Activated gamma-delta T cell treated with anti-CD3 and anti-CD28 coated beads, Interleukin-2, amount 50 U/mL, for 16 hours (primary cell): ENCODE results near the gene GRIFIN.
"Not testable (repeated sequence)": the region's sequence is repeated elsewhere in the genome, so short reads cannot be mapped to it uniquely, and the experiment has no call there.

Source experiments
- DNase-seq: peaks from one replicate; pipeline ENCODE4 v3.0.0-alpha.2; 2020; ENCODE audit warnings: low read depth

The GRIFIN gene

DNA sequence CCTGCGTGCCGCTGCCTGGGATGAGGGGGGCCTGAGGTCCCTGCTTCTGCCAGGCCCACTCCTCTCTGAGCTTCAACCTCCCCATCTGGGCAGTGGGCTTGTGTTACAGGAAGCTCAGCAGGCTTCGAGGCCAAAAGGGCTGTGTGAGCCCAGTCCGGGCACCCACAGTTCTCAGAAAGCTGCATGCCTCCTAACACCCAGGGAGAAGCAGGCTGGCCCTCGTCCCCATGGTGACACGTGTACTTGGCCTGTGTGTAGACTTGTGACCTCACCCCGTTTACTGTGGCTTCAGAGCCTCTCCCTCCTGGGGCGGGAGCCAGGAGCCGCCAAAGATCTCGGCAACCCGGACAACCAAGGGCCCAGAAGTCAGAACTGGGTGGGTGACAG, 2.2 kb upstream of the GRIFIN start:
- DNase-seq: no peak

DNA sequence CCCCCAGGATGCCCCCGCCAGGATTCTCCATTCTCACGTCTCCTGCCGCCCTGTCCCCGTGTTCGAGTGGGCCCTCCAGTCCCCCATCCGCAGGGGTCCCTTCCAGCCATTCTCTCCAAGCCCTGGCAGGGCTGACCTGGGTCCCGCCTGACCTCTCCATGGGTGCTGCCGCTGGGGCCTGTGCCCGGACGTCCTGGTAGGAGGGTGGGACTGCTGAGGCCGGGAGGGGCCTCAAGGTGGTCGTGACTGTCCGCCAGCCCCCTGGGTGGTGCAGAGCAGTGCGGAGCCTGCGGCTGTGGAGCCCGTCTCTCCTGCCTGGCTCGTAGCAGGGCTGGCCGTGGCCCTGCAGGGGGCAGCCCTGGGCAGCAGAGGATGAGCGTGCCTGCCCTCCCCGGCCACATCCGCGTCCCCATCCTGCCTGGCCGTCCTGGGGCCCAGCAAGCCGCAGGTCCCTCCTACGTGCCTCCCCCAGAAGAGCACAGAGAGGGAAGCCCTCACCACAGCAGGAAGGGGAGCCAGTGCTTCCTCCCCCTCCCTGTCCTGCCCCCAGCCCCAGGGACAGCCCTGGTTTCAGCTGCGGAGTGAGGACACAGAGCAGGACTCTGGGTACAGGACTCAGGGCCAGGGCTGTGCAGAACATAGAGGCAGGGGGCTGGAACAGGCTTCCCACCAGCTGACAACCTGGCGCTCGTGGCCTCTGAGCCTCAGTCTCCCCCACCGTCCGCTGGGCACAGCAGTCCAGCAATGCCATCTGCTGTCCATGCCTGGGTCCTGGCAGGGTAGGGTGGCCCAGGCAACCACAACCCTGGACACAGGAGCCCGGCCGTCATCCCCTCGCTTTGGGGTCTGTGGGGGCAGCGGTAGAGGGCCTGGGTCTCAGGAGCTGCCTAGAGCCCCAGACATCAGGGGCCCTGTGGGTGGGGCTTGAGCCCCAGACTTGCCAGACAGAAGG, 1.5 kb upstream of the GRIFIN start:
- DNase-seq: peak; percentile 51

GRCh38 chr7:2476776-2477446, 713 bp upstream of the GRIFIN start:
- no peak for DNase-seq

DNA sequence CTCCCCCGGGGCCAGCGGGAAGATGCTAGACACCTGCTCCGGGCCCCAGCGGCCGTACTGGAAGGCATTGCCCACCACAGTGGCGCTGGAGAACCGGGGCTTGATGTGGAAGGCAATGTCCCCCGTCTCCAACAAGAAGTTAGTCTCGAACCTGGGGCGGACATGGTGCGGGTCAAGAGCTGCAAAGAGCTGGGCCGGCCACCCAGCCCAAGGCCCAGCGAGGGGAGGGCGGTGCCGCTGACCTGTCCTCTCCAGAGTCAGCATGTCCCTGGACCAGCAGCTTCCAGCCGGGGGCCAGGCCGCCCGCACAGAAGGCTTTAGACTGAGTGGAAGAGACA, 551 bp downstream of the GRIFIN start:
- no peak for DNase-seq

- no peak for DNase-seq
Measured at GRCh38 chr7:2474813-2475677, 1.2 kb downstream of the GRIFIN start.

DNA sequence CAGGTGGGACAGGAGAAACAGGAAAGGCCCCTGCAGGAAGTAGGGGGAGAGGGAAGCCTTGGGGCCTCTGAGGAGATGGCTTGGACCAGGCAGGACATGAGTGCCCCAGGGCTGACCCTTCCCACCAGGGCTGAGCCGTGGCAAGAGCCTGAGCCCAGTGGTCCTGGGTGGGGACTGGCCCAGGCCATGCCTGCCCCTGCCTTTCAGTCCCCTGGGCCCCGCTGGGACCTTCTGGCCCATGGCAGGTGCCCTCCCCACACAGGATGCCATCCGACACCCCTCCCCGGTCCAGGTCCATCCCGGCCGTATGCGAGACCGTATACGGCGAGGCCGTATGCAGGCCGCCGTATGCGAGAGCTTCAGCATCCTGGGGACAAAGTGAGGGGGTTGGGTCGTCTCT, 2.0 kb downstream of the GRIFIN start:
- no peak for DNase-seq

- DNase-seq: no peak
Measured at GRCh38 chr7:2473496-2474180, 2.6 kb downstream of the GRIFIN start.

DNA sequence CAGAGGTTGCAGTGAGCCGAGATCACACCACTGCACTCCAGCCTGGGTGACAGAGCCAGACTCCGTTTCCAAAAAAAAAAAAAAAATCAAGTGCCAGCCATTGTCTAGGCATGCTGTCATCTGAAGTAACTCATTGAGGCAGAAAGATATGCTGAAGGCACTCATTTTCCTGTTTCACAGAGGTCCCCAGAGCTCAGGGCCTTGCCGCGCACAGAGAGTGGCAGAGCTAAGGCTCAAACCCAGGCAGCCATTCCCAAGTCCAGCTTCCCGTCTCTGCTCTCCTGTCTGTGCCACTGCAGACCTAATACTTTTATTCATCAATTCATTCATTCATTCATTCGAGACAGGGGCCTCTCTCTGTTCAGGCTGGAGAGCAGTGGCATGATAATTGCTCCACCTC, 3.5 kb downstream of the GRIFIN start:
- no peak for DNase-seq

DNA sequence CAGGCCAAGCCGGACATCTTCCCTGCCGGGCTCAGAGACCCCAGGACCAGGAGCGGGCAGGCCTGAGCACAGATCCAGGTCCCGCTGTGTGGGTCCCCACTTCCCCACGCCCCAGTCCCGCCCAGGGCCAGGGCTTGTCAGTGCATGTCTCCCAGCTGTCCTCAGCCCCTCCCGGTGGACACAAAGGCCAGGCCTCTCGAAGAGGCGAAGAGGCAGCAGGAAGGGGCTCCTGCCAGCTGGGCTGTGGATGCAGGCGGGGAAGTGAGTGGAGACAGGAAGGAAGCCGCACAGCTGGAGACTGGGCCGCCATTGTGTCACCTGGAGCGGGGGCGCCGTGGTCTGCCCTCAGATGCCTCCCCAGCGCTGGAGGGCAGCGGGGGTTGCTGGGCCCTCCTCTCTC, 4.8 kb downstream of the GRIFIN start:
- DNase-seq: no peak

DNA sequence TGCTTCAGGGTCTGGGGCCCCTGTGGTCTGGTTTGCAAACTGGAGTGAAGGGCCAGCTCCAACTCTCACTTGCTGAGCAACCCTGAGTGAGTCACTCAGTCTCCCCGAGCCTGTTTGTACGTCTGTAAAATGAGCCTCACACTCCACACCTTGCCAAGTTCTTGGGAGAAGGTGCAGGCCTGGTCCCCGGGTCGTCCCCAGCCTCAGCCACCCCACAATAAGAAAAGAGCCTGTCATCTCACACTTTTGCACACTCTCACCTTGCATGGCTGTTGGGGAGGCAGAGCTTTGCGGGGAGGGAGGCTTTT, 5.2 kb downstream of the GRIFIN start:
- DNase-seq: no peak

DNA sequence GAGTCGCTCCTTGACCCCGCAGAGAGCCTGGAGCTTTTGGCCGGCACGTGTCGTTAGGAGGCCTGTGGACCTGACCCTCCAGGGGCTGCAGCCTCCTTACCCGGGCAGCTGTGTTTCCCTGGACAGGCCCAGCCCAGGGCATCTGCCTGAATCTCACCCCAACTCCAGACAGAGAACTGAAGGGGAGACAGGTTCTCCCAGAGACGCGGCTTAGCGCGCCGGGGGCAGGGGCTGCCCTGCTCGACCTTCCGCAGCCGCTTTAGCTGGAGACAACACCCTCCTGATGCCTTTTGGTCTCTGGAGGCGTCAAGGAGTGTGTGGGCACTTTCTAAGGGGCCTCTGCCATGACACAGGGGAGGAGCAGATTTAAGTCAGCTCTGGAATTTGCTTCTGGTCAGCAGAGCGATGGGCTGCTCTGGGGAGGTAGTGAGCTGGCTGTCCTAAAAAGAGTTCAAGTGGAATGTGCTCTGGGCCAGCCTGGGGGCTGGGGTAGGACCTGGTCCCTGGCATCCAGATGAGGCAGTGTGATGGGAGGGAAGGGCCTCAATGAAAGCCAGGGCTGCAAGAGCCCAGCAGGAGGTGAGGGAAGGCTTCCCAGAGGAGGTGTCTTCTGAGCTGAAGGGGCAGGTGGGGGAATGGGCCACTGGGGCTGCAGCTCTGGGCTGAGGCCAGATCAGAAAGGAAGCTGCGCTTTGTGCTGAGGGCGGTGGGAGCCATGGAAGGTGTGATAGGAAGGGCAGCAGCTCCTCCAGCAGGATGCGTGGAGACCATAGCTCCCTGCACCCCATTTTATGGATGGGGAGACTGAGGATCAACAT, 5.8 kb downstream of the GRIFIN start:
- DNase-seq: no peak

GRCh38 chr7:2469460-2470203, 6.6 kb downstream of the GRIFIN start:
- DNase-seq: not testable (repeated sequence)

- DNase-seq: no peak
Measured at GRCh38 chr7:2468227-2468626, 8.0 kb downstream of the GRIFIN start.

DNA sequence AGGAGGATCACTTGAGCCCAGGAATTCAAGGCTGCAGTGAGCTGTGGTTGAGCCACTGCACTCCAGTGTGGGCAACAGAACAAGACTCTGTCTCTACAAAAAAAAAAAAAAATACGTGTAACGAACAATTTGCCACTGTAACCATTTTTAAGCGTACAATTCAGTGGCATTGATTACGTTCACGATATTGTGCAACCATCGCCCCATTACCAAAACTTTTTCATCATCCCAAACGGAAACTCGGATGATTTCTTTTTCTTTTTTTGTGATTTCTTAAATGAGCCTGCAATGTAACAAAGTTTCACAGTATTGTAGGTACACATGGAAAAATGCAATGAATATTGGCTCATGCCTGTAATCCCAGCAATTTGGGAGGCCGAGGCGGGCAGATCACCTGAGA, 9.5 kb downstream of the GRIFIN start:
- no peak for DNase-seq

DNA sequence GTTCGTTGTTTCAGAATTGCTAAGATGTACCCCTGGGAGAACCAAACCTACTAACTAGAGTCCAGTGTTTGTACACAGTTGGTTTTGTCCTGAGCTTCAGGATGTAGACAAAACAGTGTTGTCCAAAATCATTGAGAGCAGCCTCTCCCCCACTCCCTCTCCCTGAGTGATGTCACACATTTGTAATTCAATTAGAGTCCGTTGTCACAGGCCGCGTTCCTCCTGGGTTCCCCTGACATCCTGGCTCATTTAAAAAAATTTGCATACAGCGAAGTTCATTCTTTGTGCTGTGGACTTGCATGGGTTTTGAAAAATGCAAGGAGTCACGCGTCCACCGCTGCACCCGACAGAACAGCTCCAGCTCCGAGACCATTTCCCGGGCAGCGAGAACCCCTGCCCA, 10.3 kb downstream of the GRIFIN start:
- DNase-seq: no peak

DNA sequence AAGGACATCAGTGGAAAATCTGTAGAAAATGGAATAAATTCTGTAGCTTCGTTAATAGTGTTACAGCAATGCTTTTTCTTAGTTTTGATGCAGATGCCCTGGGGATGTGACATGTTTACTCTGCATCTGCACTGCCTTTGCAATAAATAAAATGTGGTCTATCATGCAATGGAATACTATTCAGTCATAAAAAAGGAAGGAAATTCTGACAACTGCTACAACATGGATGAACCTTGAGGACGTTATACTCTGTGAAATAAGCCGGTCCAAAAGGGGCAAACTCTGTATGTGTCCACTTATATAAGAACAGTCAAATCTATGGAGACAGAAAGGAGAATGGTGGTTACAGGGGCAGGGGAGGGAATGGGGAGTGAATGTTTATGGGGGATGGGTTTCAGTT, 13.5 kb downstream of the GRIFIN start:
- DNase-seq: no peak

- DNase-seq: no peak
Measured at GRCh38 chr7:2461268-2462026, 14.8 kb downstream of the GRIFIN start.

DNA sequence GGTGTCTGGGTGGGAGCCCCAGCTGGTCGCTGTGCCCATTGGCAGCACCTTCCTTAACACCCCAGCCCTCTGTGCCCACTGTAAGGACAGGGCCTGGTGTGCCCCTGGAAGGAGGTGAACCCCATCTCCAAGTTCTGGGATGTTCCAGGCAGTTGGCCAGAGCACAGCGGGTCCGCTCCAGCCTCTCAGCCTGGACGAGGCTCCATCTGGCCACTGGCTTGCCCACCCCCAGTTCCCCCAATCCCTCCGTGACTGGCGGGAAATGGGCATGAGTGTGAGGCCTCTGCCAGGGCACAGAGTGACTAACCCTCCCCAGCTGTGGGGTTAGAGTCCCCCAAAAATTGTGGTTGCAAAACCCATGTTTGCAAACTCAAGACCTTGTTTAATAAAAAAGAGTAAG, 15.6 kb downstream of the GRIFIN start:
- DNase-seq: no peak

DNA sequence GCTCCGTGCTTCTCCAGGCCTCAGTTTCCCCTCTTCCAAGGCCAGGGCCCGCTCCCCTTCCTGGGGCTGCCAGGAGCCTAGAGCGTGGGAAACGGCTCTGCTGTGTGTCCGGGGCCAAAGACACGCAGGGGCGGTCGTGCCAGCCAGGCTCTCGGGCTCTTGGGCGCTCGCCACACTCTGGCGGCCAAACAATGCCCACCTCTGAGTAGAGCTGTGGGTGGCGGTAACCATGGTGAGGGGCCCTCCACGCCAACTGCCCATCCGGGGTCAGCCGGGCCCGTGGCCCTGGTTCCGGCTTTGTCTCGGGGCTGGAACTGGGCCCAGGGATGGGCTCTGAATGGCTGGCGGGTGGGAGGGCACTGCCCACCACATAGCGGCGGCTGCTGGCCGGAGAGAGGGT, 16.0 kb downstream of the GRIFIN start:
- no peak for DNase-seq

DNA sequence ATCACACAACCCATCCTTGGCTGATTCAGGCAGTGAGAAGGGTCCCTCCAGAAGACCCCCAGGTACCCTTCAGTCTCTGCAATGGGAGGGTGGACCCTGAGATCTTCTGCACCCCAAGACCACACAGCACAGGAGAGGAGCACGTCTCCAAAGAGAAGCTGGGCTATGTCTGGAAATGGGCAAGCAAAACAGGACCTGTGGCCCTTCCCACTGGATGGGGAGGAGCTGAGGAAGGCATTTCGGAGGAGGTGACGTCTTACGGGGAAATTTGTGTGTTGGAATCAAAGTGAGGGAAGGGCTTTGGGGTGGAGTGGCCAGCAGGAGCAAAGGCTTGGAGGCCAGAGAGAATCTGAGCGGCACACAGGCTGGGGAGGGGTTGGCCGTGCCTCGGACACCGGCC, 16.5 kb downstream of the GRIFIN start:
- DNase-seq: no peak
